Activated naive CD8-positive, alpha-beta T cell treated with anti-CD3 and anti-CD28 coated beads, Interleukin-2, amount 50 U/mL, for 24 hours (primary cell): ENCODE measurements around the gene C10orf143.
A peak's percentile ranks its signal among the peaks of the same experiment; 100 is the strongest.
"Not testable (repeated sequence)": the region's sequence is repeated elsewhere in the genome, so short reads cannot be mapped to it uniquely, and the experiment has no call there.

ENCODE experiments used
- ATAC-seq: fragments of 150-1000 bp; cut with Tn5 transposase; one replicate; pipeline ENCODE4 v1.10.0; 2021
- DNase-seq: peaks from one replicate; pipeline ENCODE4 v3.0.0; 2021
- H3K27ac Mint-ChIP-seq: one replicate; pipeline ENCODE4 v1.8.0; 2021; ENCODE audit warnings: mild to moderate bottlenecking, mixed read lengths
- H3K27me3 Mint-ChIP-seq: one replicate; pipeline ENCODE4 v1.8.0; 2021; ENCODE audit warnings: mixed read lengths
- H3K36me3 Mint-ChIP-seq: one replicate; pipeline ENCODE4 v1.8.0; 2021; ENCODE audit warnings: low read depth, mixed read lengths
- H3K4me1 Mint-ChIP-seq: one replicate; pipeline ENCODE4 v1.8.0; 2021; ENCODE audit warnings: mixed read lengths
- H3K4me3 Mint-ChIP-seq: one replicate; pipeline ENCODE4 v1.8.0; 2021; ENCODE audit warnings: mild to moderate bottlenecking, moderate library complexity, mixed read lengths
- H3K9me3 Mint-ChIP-seq: one replicate; pipeline ENCODE4 v1.8.0; 2021; ENCODE audit warnings: mixed read lengths

C10orf143 gene

GRCh38 chr10:130024326-130024725, 86.3 kb downstream of the C10orf143 start:
- not testable (repeated sequence) for H3K36me3 Mint-ChIP-seq, H3K4me3 Mint-ChIP-seq, H3K27me3 Mint-ChIP-seq, DNase-seq, ATAC-seq, H3K27ac Mint-ChIP-seq, H3K9me3 Mint-ChIP-seq, H3K4me1 Mint-ChIP-seq

- Mint-ChIP-seq H3K9me3 (no peaks in the 10 kb centered on the region), H3K27me3 (no peaks in the 10 kb centered on the region), H3K4me1 (no peaks in the 10 kb centered on the region), H3K4me3 (no peak overlapping the region), H3K36me3 (no peaks in the 10 kb centered on the region), H3K27ac (no peak overlapping the region)
- DNase-seq (no peak), ATAC-seq (no peak)
These were observed 87.0 kb downstream of the C10orf143 start for GRCh38 chr10:130023454-130024230.

- DNase-seq (no peak), ATAC-seq (no peak)
- Mint-ChIP-seq H3K4me1 (no peaks in the 10 kb centered on the region), H3K27me3 (no peaks in the 10 kb centered on the region), H3K36me3 (no peaks in the 10 kb centered on the region), H3K27ac (no peak overlapping the region), H3K9me3 (no peaks in the 10 kb centered on the region), H3K4me3 (no peak overlapping the region)
These were observed 87.9 kb downstream of the C10orf143 start for GRCh38 chr10:130022511-130023299.

- ATAC-seq = no peak
- Mint-ChIP-seq H3K27me3 (no peaks in the 10 kb centered on the region), H3K4me3 (no peak overlapping the region), H3K9me3 (no peaks in the 10 kb centered on the region), H3K27ac (no peak overlapping the region), H3K36me3 (no peaks in the 10 kb centered on the region), H3K4me1 (no peaks in the 10 kb centered on the region)
- no peak for DNase-seq
These were observed 88.5 kb downstream of the C10orf143 start for GRCh38 chr10:130022086-130022485.

GRCh38 chr10:130021383-130021950, 89.2 kb downstream of the C10orf143 start:
- H3K4me1 Mint-ChIP-seq = no peaks in the 10 kb centered on the region
- H3K27me3 Mint-ChIP-seq = no peaks in the 10 kb centered on the region
- no peaks in the 10 kb centered on the region for H3K9me3 Mint-ChIP-seq
- no peaks in the 10 kb centered on the region for H3K36me3 Mint-ChIP-seq
- no peak overlapping the region for H3K4me3 Mint-ChIP-seq
- no peak overlapping the region for H3K27ac Mint-ChIP-seq
- DNase-seq (no peak), ATAC-seq (peak; percentile 23)

- no peaks in the 10 kb centered on the region for H3K36me3 Mint-ChIP-seq
- H3K27me3 Mint-ChIP-seq = no peaks in the 10 kb centered on the region
- no peak overlapping the region for H3K4me3 Mint-ChIP-seq
- H3K27ac Mint-ChIP-seq = no peak overlapping the region
- no peak for DNase-seq
- no peak for ATAC-seq
- H3K9me3 Mint-ChIP-seq = no peaks in the 10 kb centered on the region
- no peaks in the 10 kb centered on the region for H3K4me1 Mint-ChIP-seq
These were observed 89.8 kb downstream of the C10orf143 start for GRCh38 chr10:130020651-130021382.

GRCh38 chr10:130018730-130019185, 91.9 kb downstream of the C10orf143 start:
- no peak overlapping the region for H3K27ac Mint-ChIP-seq
- no peak overlapping the region for H3K4me3 Mint-ChIP-seq
- ATAC-seq = peak; percentile 20
- no peaks in the 10 kb centered on the region for H3K36me3 Mint-ChIP-seq
- H3K9me3 Mint-ChIP-seq = no peaks in the 10 kb centered on the region
- H3K4me1 Mint-ChIP-seq = no peaks in the 10 kb centered on the region
- no peak for DNase-seq
- H3K27me3 Mint-ChIP-seq = no peaks in the 10 kb centered on the region

GRCh38 chr10:130018265-130018664, 92.4 kb downstream of the C10orf143 start:
- no peak overlapping the region for H3K27ac Mint-ChIP-seq
- H3K36me3 Mint-ChIP-seq = no peaks in the 10 kb centered on the region
- no peaks in the 10 kb centered on the region for H3K9me3 Mint-ChIP-seq
- no peaks in the 10 kb centered on the region for H3K4me1 Mint-ChIP-seq
- no peak overlapping the region for H3K4me3 Mint-ChIP-seq
- DNase-seq = peak; percentile 8
- peak; percentile 63 for ATAC-seq
- no peaks in the 10 kb centered on the region for H3K27me3 Mint-ChIP-seq

GRCh38 chr10:130017631-130018022, 93.0 kb downstream of the C10orf143 start:
- no peaks in the 10 kb centered on the region for H3K9me3 Mint-ChIP-seq
- no peaks in the 10 kb centered on the region for H3K4me1 Mint-ChIP-seq
- H3K27ac Mint-ChIP-seq = no peak overlapping the region
- H3K27me3 Mint-ChIP-seq = no peaks in the 10 kb centered on the region
- DNase-seq = no peak
- H3K36me3 Mint-ChIP-seq = no peaks in the 10 kb centered on the region
- no peak for ATAC-seq
- H3K4me3 Mint-ChIP-seq = no peak overlapping the region

GRCh38 chr10:130016993-130017630, 93.5 kb downstream of the C10orf143 start:
- no peak overlapping the region for H3K27ac Mint-ChIP-seq
- ATAC-seq = no peak
- peaks cover 1% of the 10 kb centered on the region for H3K27me3 Mint-ChIP-seq
- no peak overlapping the region for H3K4me3 Mint-ChIP-seq
- DNase-seq = no peak
- H3K4me1 Mint-ChIP-seq = no peaks in the 10 kb centered on the region
- no peaks in the 10 kb centered on the region for H3K9me3 Mint-ChIP-seq
- no peaks in the 10 kb centered on the region for H3K36me3 Mint-ChIP-seq

GRCh38 chr10:130016095-130016494, 94.5 kb downstream of the C10orf143 start:
- DNase-seq = no peak
- H3K36me3 Mint-ChIP-seq = no peaks in the 10 kb centered on the region
- no peak for ATAC-seq
- H3K27me3 Mint-ChIP-seq = peaks cover 1% of the 10 kb centered on the region
- H3K4me1 Mint-ChIP-seq = no peaks in the 10 kb centered on the region
- H3K4me3 Mint-ChIP-seq = no peak overlapping the region
- H3K27ac Mint-ChIP-seq = no peak overlapping the region
- H3K9me3 Mint-ChIP-seq = no peaks in the 10 kb centered on the region

- ATAC-seq (no peak), DNase-seq (no peak)
- Mint-ChIP-seq H3K36me3 (no peaks in the 10 kb centered on the region), H3K4me3 (no peak overlapping the region), H3K27ac (no peak overlapping the region), H3K9me3 (no peaks in the 10 kb centered on the region), H3K27me3 (peaks cover 1% of the 10 kb centered on the region), H3K4me1 (no peaks in the 10 kb centered on the region)
These were observed 95.4 kb downstream of the C10orf143 start for GRCh38 chr10:130015075-130015695.

GRCh38 chr10:130014263-130015074, 96.2 kb downstream of the C10orf143 start:
- peaks cover 1% of the 10 kb centered on the region for H3K27me3 Mint-ChIP-seq
- no peaks in the 10 kb centered on the region for H3K4me1 Mint-ChIP-seq
- H3K4me3 Mint-ChIP-seq = no peak overlapping the region
- DNase-seq (no peak), ATAC-seq (no peak)
- H3K27ac Mint-ChIP-seq = no peak overlapping the region
- no peaks in the 10 kb centered on the region for H3K36me3 Mint-ChIP-seq
- no peaks in the 10 kb centered on the region for H3K9me3 Mint-ChIP-seq
